Rectal smooth muscle tissue (tissue), 1 donor: Measurements from ENCODE around the gene DIS3L2.
"Not testable (repeated sequence)": the region's sequence is repeated elsewhere in the genome, so short reads cannot be mapped to it uniquely, and the experiment has no call there.

Experiments used
- H3K27ac ChIP-seq: one replicate; pipeline ENCODE4 v1.7.0; 2013; ENCODE audit warnings: low read depth, low read length, inconsistent platforms
- H3K27me3 ChIP-seq: one replicate; pipeline ENCODE4 v1.7.0; 2013; ENCODE audit warnings: low read length; ENCODE audit not compliant: control insufficient read depth, insufficient read depth
- H3K36me3 ChIP-seq: one replicate; pipeline ENCODE4 v1.7.0; 2013; ENCODE audit warnings: low read length; ENCODE audit not compliant: control insufficient read depth, insufficient read depth
- H3K4me1 ChIP-seq: one replicate; pipeline ENCODE4 v1.7.0; 2013; ENCODE audit warnings: low read length; ENCODE audit not compliant: control insufficient read depth, insufficient read depth
- H3K4me3 ChIP-seq: one replicate; pipeline ENCODE4 v1.7.0; 2013; ENCODE audit warnings: low read length
- H3K9ac ChIP-seq: one replicate; pipeline ENCODE4 v1.7.0; 2013; ENCODE audit warnings: low read length

Gene DIS3L2

DNA sequence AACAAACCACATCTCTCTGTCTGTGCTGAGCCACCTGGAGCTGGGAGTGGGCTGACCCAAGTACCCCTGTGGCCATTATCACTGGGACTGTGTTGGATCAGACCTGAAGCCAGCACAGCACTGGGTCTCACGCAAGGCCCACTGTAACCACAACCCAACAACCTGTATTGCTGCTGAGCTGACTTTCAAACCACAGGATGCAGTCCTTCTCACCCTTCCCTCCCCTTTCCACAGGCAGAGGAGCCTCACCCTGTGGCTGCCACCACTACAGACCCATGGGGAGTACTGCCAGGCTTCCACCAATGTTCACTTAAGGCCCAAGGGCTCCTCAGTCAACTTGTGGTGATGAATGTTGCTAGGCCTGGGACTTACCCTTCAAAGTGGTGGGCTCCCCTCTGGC, 135.7 kb downstream of the DIS3L2 start:
- no peaks in the 10 kb centered on the region for H3K27me3 ChIP-seq
- no peak overlapping the region for H3K9ac ChIP-seq
- no peak overlapping the region for H3K27ac ChIP-seq
- H3K4me1 ChIP-seq, result no peaks in the 10 kb centered on the region
- H3K36me3 ChIP-seq, result no peaks in the 10 kb centered on the region
- H3K4me3 ChIP-seq, result no peak overlapping the region

DNA sequence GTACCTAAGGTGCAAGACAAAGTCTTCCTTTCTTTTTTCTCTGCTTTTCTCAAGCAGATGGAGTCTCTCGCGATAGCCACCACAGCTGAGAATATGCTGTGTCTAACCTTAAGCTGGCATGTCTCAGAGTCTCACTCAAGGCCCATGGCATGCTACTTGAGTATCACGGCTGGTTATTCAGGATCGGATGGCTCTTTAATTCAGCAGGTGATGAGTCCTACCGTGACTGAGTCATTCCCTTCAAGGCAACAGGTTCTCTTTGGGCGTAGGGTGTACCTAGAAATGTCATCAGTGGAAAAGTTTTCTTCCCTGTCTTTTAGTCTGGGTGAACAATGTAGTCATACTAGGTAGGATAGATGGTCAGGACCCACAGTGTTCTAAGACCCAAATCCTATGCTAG, 136.2 kb downstream of the DIS3L2 start:
- H3K27ac ChIP-seq, result no peak overlapping the region
- H3K27me3 ChIP-seq, result no peaks in the 10 kb centered on the region
- no peaks in the 10 kb centered on the region for H3K36me3 ChIP-seq
- H3K4me3 ChIP-seq, result no peak overlapping the region
- no peaks in the 10 kb centered on the region for H3K4me1 ChIP-seq
- no peak overlapping the region for H3K9ac ChIP-seq

DNA sequence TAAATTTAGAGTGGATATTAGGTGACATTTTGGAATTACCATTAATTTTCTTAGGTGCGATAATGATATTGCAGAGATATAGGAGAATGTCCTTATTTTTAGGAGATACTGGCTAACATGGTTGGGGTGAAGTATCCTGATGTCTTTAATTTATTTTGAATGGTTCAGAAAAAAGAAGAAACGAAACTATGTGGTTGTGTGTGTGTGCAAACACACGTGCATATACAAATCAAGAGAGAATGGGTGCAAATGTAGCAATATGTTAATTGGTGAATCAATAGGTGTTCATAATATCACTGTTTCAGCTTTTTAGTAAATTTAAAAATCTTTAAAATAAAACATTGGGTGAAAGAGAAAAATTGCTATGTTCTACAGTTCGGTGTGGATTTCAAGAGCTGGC, 140.9 kb downstream of the DIS3L2 start:
- Histone ChIP-seq H3K27ac (no peak overlapping the region), H3K9ac (no peak overlapping the region), H3K27me3 (no peaks in the 10 kb centered on the region), H3K36me3 (peaks cover 2% of the 10 kb centered on the region), H3K4me3 (no peak overlapping the region), H3K4me1 (no peaks in the 10 kb centered on the region)

DNA sequence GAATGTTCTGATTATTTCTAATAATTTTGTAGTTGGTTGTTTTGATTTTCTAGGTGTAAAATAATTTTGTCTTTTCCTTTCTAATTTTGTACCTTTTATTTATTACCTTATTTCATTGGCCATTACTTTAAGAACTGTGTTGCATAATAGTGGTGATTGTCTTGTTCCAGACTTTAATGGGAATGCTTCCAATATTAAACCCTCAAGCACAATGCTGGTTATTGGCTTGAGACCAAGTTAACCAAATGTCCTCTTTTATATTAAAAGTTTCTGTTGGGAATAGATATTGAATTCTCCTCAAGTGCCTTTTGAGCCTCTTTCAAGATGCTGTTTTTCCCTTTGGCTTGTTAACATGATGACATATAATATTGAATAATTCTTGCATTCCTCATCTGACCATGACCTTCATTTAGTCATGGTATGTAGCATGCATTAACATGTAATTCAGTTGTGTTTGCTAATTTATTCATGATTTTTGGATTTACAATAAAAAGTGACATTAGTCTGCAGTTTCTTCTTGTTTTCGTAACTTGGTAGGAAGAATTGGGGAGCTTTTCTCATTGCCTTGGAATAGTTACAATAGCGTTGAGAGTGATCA, 141.7 kb downstream of the DIS3L2 start:
- Histone ChIP-seq H3K27me3 (no peaks in the 10 kb centered on the region), H3K4me3 (no peak overlapping the region), H3K36me3 (peaks cover 2% of the 10 kb centered on the region), H3K27ac (no peak overlapping the region), H3K4me1 (no peaks in the 10 kb centered on the region), H3K9ac (no peak overlapping the region)

DNA sequence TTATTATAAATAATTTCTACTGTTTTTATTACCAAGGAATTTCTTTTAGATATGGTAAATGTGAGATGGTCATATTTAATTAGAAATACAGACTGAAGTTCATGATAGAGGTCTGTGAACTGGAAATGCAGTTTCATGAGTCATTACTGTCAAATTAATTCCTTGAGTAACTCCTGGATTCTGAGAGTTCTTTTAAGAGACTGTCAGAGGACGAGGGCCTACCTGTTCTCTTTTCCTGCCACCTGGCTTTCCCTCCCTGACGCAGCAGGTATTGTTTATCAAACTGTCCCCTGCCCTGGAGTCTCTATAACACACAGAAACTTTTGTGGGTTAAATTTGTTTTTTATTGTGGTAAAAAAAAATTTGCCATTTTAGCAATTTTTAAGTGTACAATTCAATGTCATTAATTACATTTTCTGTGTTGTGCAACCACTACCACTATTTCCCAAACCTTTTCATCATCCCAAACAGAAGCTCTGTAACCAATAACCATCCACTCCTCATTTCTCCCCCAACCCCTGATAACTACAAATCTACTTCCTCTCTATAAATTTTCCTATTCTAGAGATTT, 142.6 kb downstream of the DIS3L2 start:
- no peaks in the 10 kb centered on the region for H3K4me1 ChIP-seq
- H3K4me3 ChIP-seq, result no peak overlapping the region
- H3K27ac ChIP-seq, result no peak overlapping the region
- H3K9ac ChIP-seq, result no peak overlapping the region
- H3K27me3 ChIP-seq, result no peaks in the 10 kb centered on the region
- peaks cover 2% of the 10 kb centered on the region for H3K36me3 ChIP-seq

DNA sequence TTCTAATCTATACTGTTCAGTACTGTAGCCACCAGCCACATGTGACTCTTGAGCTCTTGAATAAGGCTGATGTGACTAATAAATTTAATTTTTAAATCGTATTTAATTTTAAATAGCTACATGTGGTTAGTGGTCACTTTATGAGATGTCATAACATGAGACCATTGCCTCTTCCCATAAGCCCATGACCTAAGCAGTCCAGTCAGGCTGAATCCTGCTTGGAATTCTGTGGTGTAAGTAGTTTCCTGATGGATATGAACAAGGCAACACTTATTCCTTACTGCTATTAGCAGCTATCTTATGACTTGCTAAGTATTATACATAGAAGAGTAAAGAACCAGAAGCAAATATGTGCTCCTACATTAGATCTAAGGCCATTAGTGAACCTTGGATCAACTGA, 150.0 kb downstream of the DIS3L2 start:
- Histone ChIP-seq H3K4me1 (no peaks in the 10 kb centered on the region), H3K27ac (no peak overlapping the region), H3K27me3 (no peaks in the 10 kb centered on the region), H3K9ac (no peak overlapping the region), H3K36me3 (no peaks in the 10 kb centered on the region), H3K4me3 (no peak overlapping the region)

DNA sequence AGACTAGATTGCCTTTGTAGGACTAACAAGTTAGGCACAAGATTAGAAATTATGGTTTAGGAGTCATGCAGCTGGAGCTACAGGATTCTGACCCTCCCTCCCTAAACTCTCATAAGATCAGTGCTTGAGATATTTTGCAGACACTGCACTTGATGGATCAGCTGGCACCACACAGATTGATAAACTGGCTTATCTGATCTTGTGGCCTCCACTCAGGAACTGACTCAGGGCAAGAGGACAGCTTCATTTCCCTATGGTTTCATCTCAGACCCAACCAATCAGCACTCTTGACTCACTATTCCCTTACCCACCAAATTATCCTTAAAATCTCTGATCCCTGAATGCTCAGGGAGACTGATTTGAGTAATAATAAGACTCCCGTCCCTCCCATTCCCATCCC, 152.3 kb downstream of the DIS3L2 start:
- no peak overlapping the region for H3K9ac ChIP-seq
- H3K4me3 ChIP-seq, result no peak overlapping the region
- no peak overlapping the region for H3K27ac ChIP-seq
- H3K36me3 ChIP-seq, result no peaks in the 10 kb centered on the region
- H3K27me3 ChIP-seq, result no peaks in the 10 kb centered on the region
- H3K4me1 ChIP-seq, result no peaks in the 10 kb centered on the region

DNA sequence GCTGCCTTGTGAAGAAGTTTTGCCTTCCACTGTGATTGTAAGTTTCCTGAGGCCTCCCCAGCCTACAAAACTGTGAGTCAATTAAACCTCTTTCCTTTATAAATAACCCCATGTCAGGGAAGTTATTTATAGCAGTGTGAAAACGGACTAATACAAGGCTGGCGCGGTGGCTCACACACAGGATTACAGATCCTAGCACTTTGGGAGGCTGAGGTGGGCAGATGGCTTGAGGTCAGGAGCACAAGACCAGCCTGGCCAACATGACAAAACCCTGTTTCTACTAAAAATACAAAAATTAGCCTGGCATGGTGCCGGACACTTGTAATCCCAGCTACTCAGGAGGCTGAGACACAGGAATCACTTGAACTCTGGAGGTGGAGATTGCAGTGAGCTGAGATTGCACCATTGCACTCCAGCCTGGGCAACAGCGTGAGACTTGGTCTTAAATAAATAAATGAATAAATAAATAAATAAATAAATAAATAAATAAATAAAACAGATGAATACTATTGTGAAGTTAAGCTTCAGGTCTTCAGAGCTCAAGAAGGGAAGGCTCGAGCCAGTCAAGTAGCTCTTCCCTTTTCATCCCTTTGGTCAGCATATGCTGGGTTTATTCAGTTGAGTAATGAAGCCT, 154.3 kb downstream of the DIS3L2 start:
- not testable (repeated sequence) for H3K27me3 ChIP-seq, H3K4me1 ChIP-seq, H3K27ac ChIP-seq, H3K4me3 ChIP-seq, H3K9ac ChIP-seq, H3K36me3 ChIP-seq

DNA sequence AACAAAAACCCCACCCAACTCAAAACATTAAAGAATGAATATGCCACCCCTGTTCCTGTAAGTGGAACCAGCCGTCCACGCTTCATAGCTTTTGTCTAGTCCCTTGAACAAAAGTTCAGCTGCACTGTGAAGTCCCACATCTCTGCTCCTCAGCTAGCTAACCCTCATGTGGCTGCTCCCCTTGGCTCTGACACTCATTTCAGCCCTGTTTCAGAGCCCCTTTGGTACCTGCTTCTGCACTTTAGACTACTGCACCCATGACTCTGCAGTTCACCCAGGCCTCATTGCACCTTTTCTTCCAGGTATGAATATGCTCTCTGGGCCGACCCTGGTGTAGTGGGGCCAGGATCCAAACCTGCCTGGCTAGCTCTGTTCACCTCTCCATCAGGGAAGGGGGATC, 155.3 kb downstream of the DIS3L2 start:
- no peak overlapping the region for H3K27ac ChIP-seq
- no peaks in the 10 kb centered on the region for H3K4me1 ChIP-seq
- no peaks in the 10 kb centered on the region for H3K36me3 ChIP-seq
- H3K9ac ChIP-seq, result no peak overlapping the region
- H3K27me3 ChIP-seq, result no peaks in the 10 kb centered on the region
- H3K4me3 ChIP-seq, result no peak overlapping the region

DNA sequence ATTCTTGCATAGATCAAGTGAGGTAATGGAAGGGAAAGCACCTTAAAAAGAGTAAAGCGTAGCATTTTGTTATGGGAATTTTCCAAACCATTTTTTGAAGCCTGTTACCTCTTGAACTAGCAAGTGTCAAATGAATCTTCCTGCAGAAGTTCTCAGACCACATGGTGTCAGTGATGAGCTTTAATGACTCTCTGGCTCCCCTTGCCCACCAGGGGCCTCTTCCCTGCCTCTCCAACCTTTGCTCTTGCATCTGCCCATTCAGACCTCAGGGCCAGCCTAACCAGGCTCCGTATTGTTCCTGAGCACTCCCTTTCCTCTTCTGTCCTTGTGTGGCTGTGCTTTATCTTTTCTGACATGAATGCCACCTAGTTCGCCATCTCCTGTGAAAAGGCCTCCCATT, 155.9 kb downstream of the DIS3L2 start:
- Histone ChIP-seq H3K4me3 (no peak overlapping the region), H3K4me1 (no peaks in the 10 kb centered on the region), H3K27me3 (no peaks in the 10 kb centered on the region), H3K27ac (no peak overlapping the region), H3K9ac (no peak overlapping the region), H3K36me3 (no peaks in the 10 kb centered on the region)

DNA sequence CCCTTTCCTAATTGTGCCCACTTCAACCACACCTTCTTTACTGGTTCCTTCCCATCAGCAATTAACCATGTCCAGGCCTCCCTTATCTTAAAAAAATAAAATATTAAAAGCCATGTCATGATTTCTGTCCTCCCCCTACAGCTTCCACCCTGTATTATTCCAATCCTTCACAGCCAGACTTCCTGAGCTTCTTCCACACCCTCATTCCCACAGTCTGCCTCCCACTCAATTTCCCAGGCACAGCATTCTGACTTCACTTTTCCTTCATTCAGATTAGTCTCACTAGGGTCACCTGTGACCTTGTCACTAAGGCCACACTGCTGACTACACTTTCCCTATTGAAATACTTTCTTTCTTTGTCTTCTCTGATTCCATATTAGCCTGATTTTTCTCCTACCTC, 159.4 kb downstream of the DIS3L2 start:
- Histone ChIP-seq H3K36me3 (no peaks in the 10 kb centered on the region), H3K27me3 (no peaks in the 10 kb centered on the region), H3K4me3 (no peak overlapping the region), H3K4me1 (no peaks in the 10 kb centered on the region), H3K9ac (no peak overlapping the region), H3K27ac (no peak overlapping the region)

DNA sequence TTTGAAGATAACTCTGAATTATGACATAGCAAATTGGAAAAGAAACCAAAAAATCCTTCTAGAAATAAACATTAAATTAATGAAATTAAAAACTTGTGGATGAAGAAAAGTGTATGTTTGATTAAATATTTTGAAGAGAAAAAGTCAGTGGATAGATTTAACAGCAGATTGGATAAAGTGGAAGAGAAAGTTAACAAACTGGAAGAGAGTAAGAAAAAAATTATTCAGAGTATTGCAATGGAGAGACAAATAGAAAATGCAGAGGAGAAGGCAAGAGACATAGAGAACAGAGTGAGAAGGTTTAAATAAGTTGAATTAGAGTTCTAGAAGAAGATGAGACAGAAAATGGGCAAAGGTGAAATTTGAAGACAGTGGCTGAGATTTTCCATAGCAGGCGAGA, 162.8 kb downstream of the DIS3L2 start:
- no peaks in the 10 kb centered on the region for H3K36me3 ChIP-seq
- no peaks in the 10 kb centered on the region for H3K27me3 ChIP-seq
- no peaks in the 10 kb centered on the region for H3K4me1 ChIP-seq
- no peak overlapping the region for H3K9ac ChIP-seq
- no peak overlapping the region for H3K27ac ChIP-seq
- H3K4me3 ChIP-seq, result no peak overlapping the region
